Endothelial cell of umbilical vein (primary cell): ENCODE data around the gene COPS9. TPM values are rescaled to one million over a fixed set of nuclear protein-coding genes. Genes with fewer than 3 reads are reported as not detected.

Source experiments
- BruUV-seq: library from RNA; stranded (reverse); fragments of 400-500 nt; replicated peaks from 2 replicates; lab custom pipeline; 2021; lab: Mats Ljungman, UMichigan
- CTCF ChIA-PET: fragments of 300-600, 350-600 bp; sonication (Branson Sonifier 250); formaldehyde crosslinking; loops from one replicate; lab custom pipeline; 2021; ENCODE audit warnings: antibody characterized with exemption, inconsistent platforms; lab: Charles Lee
- POLR2A ChIA-PET: fragments of 300-600, 350-600 bp; sonication (Branson Sonifier 250); formaldehyde crosslinking; loops from one replicate; lab custom pipeline; 2021; ENCODE audit warnings: antibody characterized with exemption, inconsistent platforms; lab: Charles Lee
- DNase-seq: peaks from one replicate; pipeline ENCODE4 v3.0.0-alpha.2; 2011; ENCODE audit warnings: low read depth, low spot score
- FAIRE-seq: peaks from 2 replicates; lab custom pipeline; 2011; peaks lifted over from hg19 to GRCh38; lab: Jason Lieb, UNC
- H2AFZ ChIP-seq: 2 replicates; pipeline ENCODE4 v1.6.0; 2012; ENCODE audit warnings: low read depth, low read length, control low read depth, inconsistent platforms
- H3K27ac ChIP-seq: 2 replicates; pipeline ENCODE4 v1.5.1; 2011; ENCODE audit warnings: low read depth, mild to moderate bottlenecking, control low read depth, low read length, moderate library complexity; ENCODE audit not compliant: insufficient read depth
- H3K27me3 ChIP-seq, 2 experiments: 2 replicates each; pipeline versions ENCODE4 v1.6.0 to v1.6.1; 2011; ENCODE audit warnings: low read length in 2 of 2, mixed read lengths in 1 of 2; ENCODE audit not compliant: control insufficient read depth in 2 of 2, insufficient read depth in 2 of 2
- H3K36me3 ChIP-seq, 2 experiments: 2 replicates in 1 of 2; 3 replicates in 1 of 2; pipeline ENCODE4 v1.5.1; 2011; ENCODE audit warnings: low read length in 2 of 2, mild to moderate bottlenecking in 1 of 2, moderate library complexity in 1 of 2; ENCODE audit not compliant: control insufficient read depth in 2 of 2, insufficient read depth in 2 of 2; ENCODE audit errors: extremely low read depth in 1 of 2
- H3K4me1 ChIP-seq: 3 replicates; pipeline ENCODE4 v1.5.1; 2011; ENCODE audit warnings: mild to moderate bottlenecking, low read length; ENCODE audit not compliant: control insufficient read depth, insufficient read depth; ENCODE audit errors: extremely low read depth
- H3K4me2 ChIP-seq: 2 replicates; pipeline ENCODE4 v1.6.1; 2011; ENCODE audit warnings: low read length, control low read depth, mixed read lengths; ENCODE audit not compliant: insufficient read depth
- H3K4me3 ChIP-seq, 3 experiments: fragments of 200-600 bp in 1 of 3; sonication (generic), shearing (Covaris generic) in 1 of 3; replicated peaks in 1 of 3; 2 replicates each; pipeline ENCODE4 v1.5.1; 2011 to 2016; ENCODE audit warnings: control low read depth in 3 of 3, low read length in 3 of 3, mild to moderate bottlenecking in 2 of 3, inconsistent platforms in 1 of 3, low read depth in 1 of 3, moderate library complexity in 1 of 3; ENCODE audit not compliant: insufficient read depth in 1 of 3
- H3K79me2 ChIP-seq: 2 replicates; pipeline ENCODE4 v1.6.0; 2012; ENCODE audit warnings: low read length, inconsistent platforms; ENCODE audit not compliant: control insufficient read depth, insufficient read depth
- H3K9ac ChIP-seq: replicated peaks from 2 replicates; pipeline ENCODE3; 2011; ENCODE audit warnings: low read length, control low read depth; ENCODE audit not compliant: insufficient read depth; ENCODE audit errors: extremely low read depth
- H3K9me1 ChIP-seq: replicated peaks from 3 replicates; pipeline ENCODE4 v1.6.0; 2011; ENCODE audit warnings: mild to moderate bottlenecking, low read length; ENCODE audit not compliant: control insufficient read depth, insufficient read depth; ENCODE audit errors: extremely low read depth
- H3K9me3 ChIP-seq: replicated peaks from 2 replicates; pipeline ENCODE4 v1.5.1; 2012; ENCODE audit warnings: low read length, inconsistent platforms; ENCODE audit not compliant: control insufficient read depth, insufficient read depth
- H4K20me1 ChIP-seq: replicated peaks from 2 replicates; pipeline ENCODE3; 2011; ENCODE audit warnings: mild to moderate bottlenecking, low read length; ENCODE audit not compliant: control insufficient read depth, insufficient read depth; ENCODE audit errors: extremely low read depth
- EZH2 ChIP-seq: IDR thresholded peaks from 2 replicates; pipeline ENCODE4 v1.6.1; 2012; ENCODE audit warnings: borderline replicate concordance, low read depth, mild to moderate bottlenecking, moderate library complexity, low read length, inconsistent platforms; ENCODE audit not compliant: severe bottlenecking
- FOS ChIP-seq: IDR thresholded peaks from 2 replicates; pipeline ENCODE4 v1.6.1; 2011; ENCODE audit warnings: mild to moderate bottlenecking, low read length, moderate library complexity, borderline replicate concordance; ENCODE audit not compliant: insufficient read depth
- GATA2 ChIP-seq: IDR thresholded peaks from 2 replicates; pipeline ENCODE4 v1.7.0; 2011; ENCODE audit warnings: low read depth, mild to moderate bottlenecking, moderate library complexity, mixed read lengths, low read length; ENCODE audit not compliant: insufficient read length, insufficient read depth
- JUN ChIP-seq: IDR thresholded peaks from 2 replicates; pipeline ENCODE4 v1.6.1; 2011; ENCODE audit warnings: borderline replicate concordance, low read depth; ENCODE audit not compliant: insufficient read length, insufficient read depth
- MYC ChIP-seq: IDR thresholded peaks from one replicate; pipeline ENCODE4 v1.6.1; 2011; ENCODE audit warnings: mild to moderate bottlenecking, low read depth, low read length
- POLR2A ChIP-seq: IDR thresholded peaks from 2 replicates; pipeline ENCODE4 v1.6.1; 2012; ENCODE audit warnings: low read depth, mild to moderate bottlenecking, control low read depth, low read length
- POLR2AphosphoS5 ChIP-seq: IDR thresholded peaks from 2 replicates; pipeline ENCODE4 v1.6.1; 2012; ENCODE audit warnings: low read depth, mild to moderate bottlenecking, control low read depth, low read length, moderate library complexity; ENCODE audit not compliant: insufficient read depth
- dilution Hi-C: fragments of 300-500 bp; cut with MboI; formaldehyde crosslinking; loops from one replicate; pipeline ENCODE4 v1.15.0; 2019; ENCODE audit warnings: low sequenced_read_pairs; ENCODE audit not compliant: extremely low pct_ligation_motif_present
- intact Hi-C: fragments of 100-400 bp; cut with micrococcal nuclease; formaldehyde crosslinking; loops from one replicate; pipeline ENCODE4 v1.10.0; 2022
- polyA plus RNA-seq, 4 experiments: library from polyadenylated mRNA; depleted of rRNA in 3 of 4; stranded (reverse) in 3 of 4; unstranded in 1 of 4; fragments of >200 nt; gene quantifications; 2 replicates each; pipeline versions ENCODE4 v1.2.1 to v1.2.3, GENCODE V29; 2011 to 2012; ENCODE audit warnings: missing spikeins in 1 of 4
- total RNA-seq: library from RNA; stranded (reverse); gene quantifications from 2 replicates; pipeline ENCODE4 v1.2.3, GENCODE V29; 2021
- TF ChIP-seq, protein P1 (sequence below): IDR thresholded peaks from 2 replicates; pipeline ENCODE4 v1.6.1; 2011; ENCODE audit not compliant: insufficient read depth, insufficient read length
- TF ChIP-seq, protein P2 (sequence below), 2 donors: IDR thresholded peaks; 1 replicate in 1 of 2; 2 replicates in 1 of 2; pipeline ENCODE4 v1.5.1; 2011; ENCODE audit warnings: low read length in 2 of 2, mild to moderate bottlenecking in 2 of 2, moderate library complexity in 2 of 2, control low read depth in 1 of 2, inconsistent platforms in 1 of 2, low read depth in 1 of 2; ENCODE audit not compliant: insufficient read depth in 1 of 2; ENCODE audit errors: extremely low read depth in 1 of 2

The COPS9 gene
- total and polyA plus RNA-seq, 2 donors (not counting 3 experiments of a cell fraction or from before 2014, with no cell fraction given), result 196 to 361 TPM

DNA sequence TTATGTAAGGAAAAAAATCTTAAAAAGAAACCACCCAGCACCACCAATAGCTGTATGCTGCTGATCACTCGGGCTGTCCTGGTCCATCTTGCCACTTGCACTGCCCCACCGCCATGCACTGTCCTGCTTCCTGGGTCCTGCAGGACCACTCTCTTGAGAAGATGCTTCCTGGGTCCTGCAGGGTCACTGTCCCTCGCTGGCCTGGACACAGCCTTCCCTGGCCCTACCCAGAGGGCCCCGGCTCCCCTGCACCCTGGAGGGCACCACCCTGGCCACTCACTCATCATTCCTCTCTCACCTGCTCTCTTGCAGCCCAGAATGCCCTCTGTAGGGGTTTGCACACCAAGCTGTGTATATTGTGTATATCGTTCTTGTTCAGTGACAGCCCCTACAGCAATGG is 6.8 kb upstream of the COPS9 start:
- H3K4me2 ChIP-seq, result no peak overlapping the region
- no peaks in the 10 kb centered on the region for H3K9me1 ChIP-seq
- CTCF ChIA-PET, result interaction anchor here (1.3 to 5.7 kb wide), 7 partner anchors 10 to 1629 kb away, joined by 3 to 199 read pairs (median 5); no protein-coding TSS in a partner anchor
- POLR2A ChIA-PET, result no interaction called here
- no peak overlapping the region for H3K27ac ChIP-seq
- no peaks in the 10 kb centered on the region for H3K9me3 ChIP-seq
- intact Hi-C loops (loop anchor here (1.0 to 10.0 kb wide), 4 partner anchors 82 to 1108 kb away; no protein-coding TSS in a partner anchor), dilution Hi-C loops (no loop called here)
- TF ChIP-seq POLR2A, result no peak
- TF ChIP-seq FOS, result no peak
- TF ChIP-seq, protein P1, sequence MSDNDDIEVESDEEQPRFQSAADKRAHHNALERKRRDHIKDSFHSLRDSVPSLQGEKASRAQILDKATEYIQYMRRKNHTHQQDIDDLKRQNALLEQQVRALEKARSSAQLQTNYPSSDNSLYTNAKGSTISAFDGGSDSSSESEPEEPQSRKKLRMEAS, result no peak
- TF ChIP-seq JUN, result no peak
- TF ChIP-seq GATA2, result no peak
- no peak for TF ChIP-seq EZH2
- no peak for TF ChIP-seq POLR2AphosphoS5
- TF ChIP-seq, protein P2, sequence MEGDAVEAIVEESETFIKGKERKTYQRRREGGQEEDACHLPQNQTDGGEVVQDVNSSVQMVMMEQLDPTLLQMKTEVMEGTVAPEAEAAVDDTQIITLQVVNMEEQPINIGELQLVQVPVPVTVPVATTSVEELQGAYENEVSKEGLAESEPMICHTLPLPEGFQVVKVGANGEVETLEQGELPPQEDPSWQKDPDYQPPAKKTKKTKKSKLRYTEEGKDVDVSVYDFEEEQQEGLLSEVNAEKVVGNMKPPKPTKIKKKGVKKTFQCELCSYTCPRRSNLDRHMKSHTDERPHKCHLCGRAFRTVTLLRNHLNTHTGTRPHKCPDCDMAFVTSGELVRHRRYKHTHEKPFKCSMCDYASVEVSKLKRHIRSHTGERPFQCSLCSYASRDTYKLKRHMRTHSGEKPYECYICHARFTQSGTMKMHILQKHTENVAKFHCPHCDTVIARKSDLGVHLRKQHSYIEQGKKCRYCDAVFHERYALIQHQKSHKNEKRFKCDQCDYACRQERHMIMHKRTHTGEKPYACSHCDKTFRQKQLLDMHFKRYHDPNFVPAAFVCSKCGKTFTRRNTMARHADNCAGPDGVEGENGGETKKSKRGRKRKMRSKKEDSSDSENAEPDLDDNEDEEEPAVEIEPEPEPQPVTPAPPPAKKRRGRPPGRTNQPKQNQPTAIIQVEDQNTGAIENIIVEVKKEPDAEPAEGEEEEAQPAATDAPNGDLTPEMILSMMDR (IDR thresholded peaks at IDR 0.05; ENCODE audit: extremely low read depth in 1 of 2, insufficient read depth in 1 of 2, low read depth in 1 of 2, low read length in 2 of 2), result no peak
- TF ChIP-seq MYC, result no peak
- no peak overlapping the region for H3K9ac ChIP-seq
- H3K79me2 ChIP-seq, result no peaks in the 10 kb centered on the region
- H2AFZ ChIP-seq, result no peak overlapping the region
- H3K27me3 ChIP-seq, result no peaks in the 10 kb centered on the region
- FAIRE-seq, result no peak
- no peak for DNase-seq
- H4K20me1 ChIP-seq, result no peaks in the 10 kb centered on the region
- BruUV-seq, result no TSS peak
- H3K4me3 ChIP-seq, result no peak overlapping the region
- H3K36me3 ChIP-seq, result no peaks in the 10 kb centered on the region
- H3K4me1 ChIP-seq, result no peaks in the 10 kb centered on the region
